ENCODE data around the gene PRKCG.

GRCh38 chr19:53867225-53868090 is 14.5 kb upstream of the PRKCG start, which contains the start of gene MYADM:
- no peak for TF ChIP-seq CTCF (IDR thresholded peaks at IDR 0.05)
- peak in 1 of 2 donors; percentile 54 for TF ChIP-seq POLR2A (IDR thresholded peaks at IDR 0.05)
